HUES64 (cell line): ENCODE measurements around the gene FRG2B.
"Not testable (repeated sequence)": the region's sequence is repeated elsewhere in the genome, so short reads cannot be mapped to it uniquely, and the experiment has no call there.

Source experiments
- H3K27ac ChIP-seq: 2 replicates; pipeline ENCODE4 v1.7.0; 2013; ENCODE audit warnings: low read depth, low read length, inconsistent platforms
- H3K27me3 ChIP-seq: 2 replicates; pipeline ENCODE4 v1.6.1; 2013; ENCODE audit warnings: mild to moderate bottlenecking, low read length; ENCODE audit not compliant: insufficient read depth
- H3K36me3 ChIP-seq: 2 replicates; pipeline ENCODE4 v1.6.1; 2013; ENCODE audit warnings: mild to moderate bottlenecking, low read length; ENCODE audit not compliant: insufficient read depth
- H3K4me1 ChIP-seq: 2 replicates; pipeline ENCODE4 v1.6.1; 2013; ENCODE audit warnings: mild to moderate bottlenecking, low read length, moderate library complexity; ENCODE audit not compliant: insufficient read depth
- H3K4me3 ChIP-seq: 2 replicates; pipeline ENCODE4 v1.5.1; 2013; ENCODE audit warnings: mild to moderate bottlenecking, low read length, moderate library complexity
- H3K9ac ChIP-seq: 2 replicates; pipeline ENCODE4 v1.6.1; 2013; ENCODE audit warnings: mild to moderate bottlenecking, low read depth, low read length
- H3K9me3 ChIP-seq: 2 replicates; pipeline ENCODE4 v1.6.1; 2013; ENCODE audit warnings: low read depth, low read length; ENCODE audit not compliant: insufficient read depth
- WGBS: fragments of 150-250, 120-280 bp; methylation state at CpG from one replicate; pipeline ENCODE4 v1.1.7; 2013; ENCODE audit warnings: missing lambda C conversion rate; 5-methylcytosine and 5-hydroxymethylcytosine counted together

FRG2B gene

DNA sequence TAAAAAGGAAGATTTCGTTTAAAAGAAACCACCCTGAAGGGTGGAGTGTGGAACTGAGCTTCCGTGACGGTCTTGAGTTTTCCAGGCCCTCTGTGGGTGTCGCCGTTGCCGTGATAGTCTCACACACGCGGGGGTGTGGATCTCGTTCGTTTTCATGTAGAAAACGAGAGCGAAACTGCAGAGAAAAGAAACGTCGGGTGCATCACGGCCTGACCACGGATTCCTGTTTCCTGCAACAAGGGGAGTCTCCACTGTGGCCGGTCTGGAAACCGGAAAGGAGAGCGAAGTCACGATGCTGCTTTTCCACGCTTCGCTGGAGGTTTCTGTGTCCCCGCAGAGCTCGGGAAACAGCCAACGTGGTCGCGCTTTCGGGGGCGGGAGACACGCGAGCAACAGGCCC is 4.1 kb downstream of the FRG2B start:
- peaks cover 44% of the 10 kb centered on the region for H3K9me3 ChIP-seq
- H3K4me1 ChIP-seq, H3K27me3 ChIP-seq, H3K36me3 ChIP-seq, H3K27ac ChIP-seq, H3K4me3 ChIP-seq, H3K9ac ChIP-seq: not testable (repeated sequence)
- WGBS, result 84% methylated on average over 19 of the region's 31 CpGs

GRCh38 chr10:133618851-133619250 is 7.7 kb downstream of the FRG2B start:
- H3K4me1 ChIP-seq, result no peaks in the 10 kb centered on the region
- H3K36me3 ChIP-seq, result no peaks in the 10 kb centered on the region
- no peak overlapping the region for H3K27ac ChIP-seq
- H3K4me3 ChIP-seq, result no peak overlapping the region
- H3K27me3 ChIP-seq, result no peaks in the 10 kb centered on the region
- peaks cover 80% of the 10 kb centered on the region for H3K9me3 ChIP-seq
- H3K9ac ChIP-seq, result no peak overlapping the region
- 79% methylated on average over 7 of the region's 7 CpGs for whole genome bisulfite sequencing

DNA sequence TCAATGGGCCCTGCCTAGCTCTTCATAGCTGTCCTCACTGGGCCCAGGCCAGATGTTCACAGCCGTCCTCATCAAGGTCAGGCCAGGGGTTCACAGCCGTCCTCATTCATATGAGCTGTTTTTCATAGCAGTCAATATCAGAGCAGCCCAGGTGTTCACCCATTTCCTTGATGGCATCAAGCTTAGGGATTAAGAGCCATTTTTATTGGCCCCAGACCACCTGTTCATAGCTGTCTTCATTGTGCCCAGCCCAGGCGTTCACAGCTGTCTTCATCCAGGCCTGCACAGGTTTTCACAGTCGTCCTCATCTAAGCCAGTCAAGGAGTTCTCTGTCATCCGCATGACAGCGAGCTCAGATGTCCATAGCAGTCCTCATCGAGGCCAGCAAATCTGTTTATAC is 9.4 kb downstream of the FRG2B start:
- Histone ChIP-seq H3K4me1 (no peaks in the 10 kb centered on the region), H3K9ac (no peak overlapping the region), H3K4me3 (no peak overlapping the region), H3K9me3 (peaks cover 93% of the 10 kb centered on the region), H3K36me3 (no peaks in the 10 kb centered on the region), H3K27me3 (no peaks in the 10 kb centered on the region), H3K27ac (no peak overlapping the region)
- WGBS, result 83% methylated on average over 7 of the region's 7 CpGs

DNA sequence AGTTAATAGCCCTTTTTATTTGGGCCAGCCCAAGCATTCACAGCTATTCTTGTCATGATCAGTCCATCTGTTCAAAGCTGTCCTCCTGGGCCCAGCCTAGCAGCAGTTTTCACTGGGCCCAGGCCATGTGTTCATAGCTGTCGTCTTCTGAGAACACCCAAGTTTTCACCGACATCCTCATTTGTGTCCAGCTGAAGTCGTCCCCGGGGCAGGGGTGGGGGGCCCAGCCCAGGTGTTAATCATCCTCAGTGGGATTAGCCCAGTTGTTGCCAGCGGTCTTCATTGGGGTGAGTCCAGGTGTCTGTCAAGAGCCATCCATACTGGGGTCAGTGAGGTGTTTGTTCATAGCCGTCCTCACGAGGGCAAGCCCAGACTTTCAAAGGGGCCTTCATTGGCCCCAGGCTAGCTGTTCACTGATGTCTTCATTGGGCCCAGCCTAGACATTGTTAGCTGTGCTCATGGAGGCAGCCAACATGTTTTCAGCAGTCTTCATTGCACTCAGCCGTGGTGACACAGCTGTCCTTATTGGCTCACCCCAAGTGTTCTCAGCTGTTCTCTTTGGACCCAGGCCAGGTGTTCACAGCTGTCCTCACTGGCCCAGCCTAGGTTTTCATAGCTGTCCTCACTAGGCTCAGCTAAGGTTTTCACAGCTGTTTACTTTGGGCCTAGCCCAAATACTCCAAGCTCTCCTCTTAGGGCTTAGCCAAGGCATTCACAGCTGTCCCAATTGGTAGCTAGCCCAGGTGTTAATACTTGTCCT is 10.0 kb downstream of the FRG2B start:
- H3K4me1 ChIP-seq, result no peaks in the 10 kb centered on the region
- peaks cover 95% of the 10 kb centered on the region for H3K9me3 ChIP-seq
- 93% methylated on average over 8 of the region's 8 CpGs for WGBS
- H3K9ac ChIP-seq, result no peak overlapping the region
- no peaks in the 10 kb centered on the region for H3K27me3 ChIP-seq
- no peak overlapping the region for H3K27ac ChIP-seq
- no peaks in the 10 kb centered on the region for H3K36me3 ChIP-seq
- H3K4me3 ChIP-seq, result no peak overlapping the region

GRCh38 chr10:133614830-133615580 is 11.6 kb downstream of the FRG2B start:
- 84% methylated on average over 10 of the region's 10 CpGs for WGBS
- Histone ChIP-seq H3K36me3 (no peaks in the 10 kb centered on the region), H3K9me3 (peaks cover 89% of the 10 kb centered on the region), H3K9ac (no peak overlapping the region), H3K4me1 (no peaks in the 10 kb centered on the region), H3K27me3 (no peaks in the 10 kb centered on the region), H3K27ac (no peak overlapping the region), H3K4me3 (no peak overlapping the region)

DNA sequence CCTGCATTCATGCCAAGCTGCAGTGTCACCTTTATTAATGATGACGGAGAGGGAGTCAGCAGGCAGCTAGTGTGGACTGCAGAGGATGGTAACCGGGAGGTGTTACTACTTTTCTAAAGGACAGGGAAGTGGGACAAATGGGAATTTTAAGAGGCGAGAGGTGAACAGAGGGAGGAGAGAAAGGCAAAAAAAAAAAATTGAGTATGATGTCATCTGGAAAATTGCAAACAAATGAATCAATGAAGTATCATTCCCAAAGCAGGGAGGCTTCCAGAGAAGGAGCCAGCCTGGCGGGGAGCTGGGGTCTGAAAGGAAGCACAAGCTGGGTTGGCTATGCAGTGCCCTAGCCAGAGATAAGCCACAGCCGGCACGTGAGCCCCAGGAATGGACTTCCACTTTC is 12.9 kb downstream of the FRG2B start:
- Histone ChIP-seq H3K9me3 (peaks cover 88% of the 10 kb centered on the region), H3K4me3 (no peak overlapping the region), H3K27ac (no peak overlapping the region)

GRCh38 chr10:133611079-133611478 is 15.5 kb downstream of the FRG2B start:
- Histone ChIP-seq H3K4me1 (no peaks in the 10 kb centered on the region), H3K9me3 (peaks cover 88% of the 10 kb centered on the region), H3K27ac (no peak overlapping the region), H3K36me3 (no peaks in the 10 kb centered on the region), H3K27me3 (no peaks in the 10 kb centered on the region), H3K9ac (no peak overlapping the region), H3K4me3 (no peak overlapping the region)
- 68% methylated on average over 4 of the region's 4 CpGs for WGBS

More for the DNA sequence above, 12.9 kb downstream of the FRG2B start:
- no peaks in the 10 kb centered on the region for H3K4me1 ChIP-seq
- H3K36me3 ChIP-seq, result no peaks in the 10 kb centered on the region
- no peaks in the 10 kb centered on the region for H3K27me3 ChIP-seq
- no peak overlapping the region for H3K9ac ChIP-seq
- 85% methylated on average over 6 of the region's 6 CpGs for WGBS

- Histone ChIP-seq H3K4me3 (no peak overlapping the region), H3K27ac (no peak overlapping the region), H3K9ac (no peak overlapping the region), H3K4me1 (no peaks in the 10 kb centered on the region), H3K36me3 (no peaks in the 10 kb centered on the region), H3K27me3 (no peaks in the 10 kb centered on the region), H3K9me3 (peaks cover 89% of the 10 kb centered on the region)
- WGBS, result 50% methylated on average over 3 of the region's 3 CpGs
These were observed 17.7 kb downstream of the FRG2B start for GRCh38 chr10:133608855-133609254.

DNA sequence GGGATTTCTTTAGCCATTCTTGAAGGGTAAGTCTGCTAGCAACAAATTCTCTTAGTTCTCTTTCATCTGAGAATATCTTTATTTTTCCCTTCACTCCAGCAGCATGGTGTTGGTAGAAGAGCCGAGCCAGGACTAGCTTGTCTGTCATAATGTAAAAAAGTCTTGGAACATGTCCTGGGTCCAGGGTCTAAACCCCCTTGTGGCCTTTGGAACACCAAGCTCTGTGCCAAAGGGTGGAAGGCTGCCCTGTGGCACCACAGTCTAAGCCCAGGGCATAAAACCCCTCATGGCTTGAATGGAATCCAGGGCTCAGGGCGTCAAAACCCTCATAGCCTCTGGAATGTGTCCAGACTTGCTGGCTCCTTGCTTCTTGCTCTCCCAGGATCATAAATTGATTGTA is 23.2 kb downstream of the FRG2B start:
- not testable (repeated sequence) for H3K27me3 ChIP-seq, H3K9ac ChIP-seq, H3K27ac ChIP-seq, H3K36me3 ChIP-seq, H3K4me1 ChIP-seq, H3K4me3 ChIP-seq
- 66% methylated on average over 2 of the region's 2 CpGs for WGBS
- H3K9me3 ChIP-seq, result peaks cover 99% of the 10 kb centered on the region

GRCh38 chr10:133600657-133601056 is 25.9 kb downstream of the FRG2B start:
- no peaks in the 10 kb centered on the region for H3K36me3 ChIP-seq
- H3K4me1 ChIP-seq, result no peaks in the 10 kb centered on the region
- H3K9me3 ChIP-seq, result peaks cover 98% of the 10 kb centered on the region
- H3K27ac ChIP-seq, result no peak overlapping the region
- H3K9ac ChIP-seq, result no peak overlapping the region
- H3K27me3 ChIP-seq, result no peaks in the 10 kb centered on the region
- 58% methylated on average over 3 of the region's 3 CpGs for WGBS
- no peak overlapping the region for H3K4me3 ChIP-seq

- not testable (repeated sequence) for H3K4me3 ChIP-seq, H3K9ac ChIP-seq, H3K36me3 ChIP-seq, H3K4me1 ChIP-seq, H3K27ac ChIP-seq, H3K27me3 ChIP-seq
- 84% methylated on average over 8 of the region's 8 CpGs for WGBS
- peaks cover 98% of the 10 kb centered on the region for H3K9me3 ChIP-seq
These were observed 26.7 kb downstream of the FRG2B start for GRCh38 chr10:133599869-133600268.
